Measurements from ENCODE around the gene ESF1. TPM values are rescaled to one million over a fixed set of nuclear protein-coding genes. Genes with fewer than 3 reads are reported as not detected.

The ESF1 gene
- total RNA-seq, 1 experiment from 2014 or later: 14.8 TPM

- Histone ChIP-seq H3K4me3 (no peak overlapping the region), H2AFZ (no peak overlapping the region), H3K27ac (no peak overlapping the region), H3K27me3 (ENCODE audit: insufficient read depth, low read depth) (no peaks in the 10 kb centered on the region), H3K4me2 (no peak overlapping the region), H3K9me2 (ENCODE audit: insufficient read depth) (no peaks in the 10 kb centered on the region), H3K36me3 (ENCODE audit: low read depth) (no peaks in the 10 kb centered on the region), H3F3A (ENCODE audit: insufficient read depth, low read depth) (no peaks in the 10 kb centered on the region), H4K20me1 (ENCODE audit: insufficient read depth) (no peaks in the 10 kb centered on the region), H3K79me2 (ENCODE audit: low read depth) (no peaks in the 10 kb centered on the region), H3K4me1 (replicated peaks; ENCODE audit: insufficient read depth) (peaks cover 5% of the 10 kb centered on the region; the same call in 1 of the 2 replicates), H3K9me3 (ENCODE audit: insufficient read depth, low read depth) (no peaks in the 10 kb centered on the region)
- POLR2A ChIA-PET (ENCODE audit: unreplicated experiment): no interaction called here
- TF ChIP-seq EZH2 (IDR thresholded peaks at IDR 0.05; ENCODE audit: low read depth) (no peak), CTCF (conservative IDR thresholded peaks at IDR 0.05) (no peak)
- intact Hi-C loops (cut with micrococcal nuclease; ENCODE audit: unreplicated experiment): no loop called here
- DNase-seq: no peak
- CTCF ChIA-PET: no interaction called here
- BruUV-seq (replicated peaks): no TSS peak
Observed at GRCh38 chr20:13684566-13685222, 100.0 kb downstream of the ESF1 start.

- H3K27ac ChIP-seq: no peak overlapping the region
- no peaks in the 10 kb centered on the region for H3K27me3 ChIP-seq (ENCODE audit: insufficient read depth, low read depth)
- H3K4me3 ChIP-seq: no peak overlapping the region
- intact Hi-C loops (cut with micrococcal nuclease; ENCODE audit: unreplicated experiment): no loop called here
- peaks cover 5% of the 10 kb centered on the region; the same call in 1 of the 2 replicates for H3K4me1 ChIP-seq (replicated peaks; ENCODE audit: insufficient read depth)
- H3K79me2 ChIP-seq (ENCODE audit: low read depth): no peaks in the 10 kb centered on the region
- no TSS peak for BruUV-seq (replicated peaks)
- no peak for TF ChIP-seq CTCF (conservative IDR thresholded peaks at IDR 0.05)
- TF ChIP-seq EZH2 (IDR thresholded peaks at IDR 0.05; ENCODE audit: low read depth): no peak
- POLR2A ChIA-PET (ENCODE audit: unreplicated experiment): no interaction called here
- DNase-seq: no peak
- no peaks in the 10 kb centered on the region for H3K36me3 ChIP-seq (ENCODE audit: low read depth)
- H2AFZ ChIP-seq: no peak overlapping the region
- CTCF ChIA-PET: no interaction called here
- H3F3A ChIP-seq (ENCODE audit: insufficient read depth, low read depth): no peaks in the 10 kb centered on the region
- H3K9me3 ChIP-seq (ENCODE audit: insufficient read depth, low read depth): no peaks in the 10 kb centered on the region
- no peak overlapping the region for H3K4me2 ChIP-seq
- H4K20me1 ChIP-seq (ENCODE audit: insufficient read depth): no peaks in the 10 kb centered on the region
- H3K9me2 ChIP-seq (ENCODE audit: insufficient read depth): no peaks in the 10 kb centered on the region
Observed at GRCh38 chr20:13683833-13684232, 100.9 kb downstream of the ESF1 start.

- Histone ChIP-seq H3K4me1 (replicated peaks; ENCODE audit: insufficient read depth) (peaks cover 5% of the 10 kb centered on the region; the same call in 1 of the 2 replicates), H2AFZ (0 out of 2 replicates have a peak overlapping the region, but pooled peaks have one; percentile 39), H3K27ac (no peak overlapping the region), H3K79me2 (ENCODE audit: low read depth) (no peaks in the 10 kb centered on the region), H3K4me2 (no peak overlapping the region), H4K20me1 (ENCODE audit: insufficient read depth) (no peaks in the 10 kb centered on the region), H3K27me3 (ENCODE audit: insufficient read depth, low read depth) (no peaks in the 10 kb centered on the region), H3K4me3 (no peak overlapping the region), H3K9me2 (ENCODE audit: insufficient read depth) (no peaks in the 10 kb centered on the region), H3K36me3 (ENCODE audit: low read depth) (no peaks in the 10 kb centered on the region), H3K9me3 (ENCODE audit: insufficient read depth, low read depth) (no peaks in the 10 kb centered on the region), H3F3A (ENCODE audit: insufficient read depth, low read depth) (no peaks in the 10 kb centered on the region)
- CTCF ChIA-PET: interaction anchor here (0.8 kb wide), 1 partner anchor 758 kb away, joined by 10 read pairs; no protein-coding TSS in a partner anchor
- peak in 1 of 2 experiments; percentile 4 for DNase-seq
- BruUV-seq (replicated peaks): no TSS peak
- intact Hi-C loops (cut with micrococcal nuclease; ENCODE audit: unreplicated experiment): no loop called here
- POLR2A ChIA-PET (ENCODE audit: unreplicated experiment): no interaction called here
- TF ChIP-seq EZH2 (IDR thresholded peaks at IDR 0.05; ENCODE audit: low read depth): no peak
- TF ChIP-seq CTCF (conservative IDR thresholded peaks at IDR 0.05): no peak
Observed at GRCh38 chr20:13681248-13682125, 103.2 kb downstream of the ESF1 start.
